GM12872 (cell line): ENCODE data around the gene C19orf53.

Experiments
- TF ChIP-seq, protein P1 (sequence below): IDR thresholded peaks from 3 replicates; pipeline ENCODE4 v1.5.1; 2011; ENCODE audit warnings: low read depth, mild to moderate bottlenecking, low read length, moderate library complexity; ENCODE audit not compliant: insufficient read depth

Gene C19orf53

GRCh38 chr19:13804830-13805683 is 30.8 kb downstream of the C19orf53 start:
- TF ChIP-seq, protein P1, sequence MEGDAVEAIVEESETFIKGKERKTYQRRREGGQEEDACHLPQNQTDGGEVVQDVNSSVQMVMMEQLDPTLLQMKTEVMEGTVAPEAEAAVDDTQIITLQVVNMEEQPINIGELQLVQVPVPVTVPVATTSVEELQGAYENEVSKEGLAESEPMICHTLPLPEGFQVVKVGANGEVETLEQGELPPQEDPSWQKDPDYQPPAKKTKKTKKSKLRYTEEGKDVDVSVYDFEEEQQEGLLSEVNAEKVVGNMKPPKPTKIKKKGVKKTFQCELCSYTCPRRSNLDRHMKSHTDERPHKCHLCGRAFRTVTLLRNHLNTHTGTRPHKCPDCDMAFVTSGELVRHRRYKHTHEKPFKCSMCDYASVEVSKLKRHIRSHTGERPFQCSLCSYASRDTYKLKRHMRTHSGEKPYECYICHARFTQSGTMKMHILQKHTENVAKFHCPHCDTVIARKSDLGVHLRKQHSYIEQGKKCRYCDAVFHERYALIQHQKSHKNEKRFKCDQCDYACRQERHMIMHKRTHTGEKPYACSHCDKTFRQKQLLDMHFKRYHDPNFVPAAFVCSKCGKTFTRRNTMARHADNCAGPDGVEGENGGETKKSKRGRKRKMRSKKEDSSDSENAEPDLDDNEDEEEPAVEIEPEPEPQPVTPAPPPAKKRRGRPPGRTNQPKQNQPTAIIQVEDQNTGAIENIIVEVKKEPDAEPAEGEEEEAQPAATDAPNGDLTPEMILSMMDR: no peak

- TF ChIP-seq, protein P1: no peak
These were observed 32.5 kb downstream of the C19orf53 start for GRCh38 chr19:13806728-13807127.

DNA sequence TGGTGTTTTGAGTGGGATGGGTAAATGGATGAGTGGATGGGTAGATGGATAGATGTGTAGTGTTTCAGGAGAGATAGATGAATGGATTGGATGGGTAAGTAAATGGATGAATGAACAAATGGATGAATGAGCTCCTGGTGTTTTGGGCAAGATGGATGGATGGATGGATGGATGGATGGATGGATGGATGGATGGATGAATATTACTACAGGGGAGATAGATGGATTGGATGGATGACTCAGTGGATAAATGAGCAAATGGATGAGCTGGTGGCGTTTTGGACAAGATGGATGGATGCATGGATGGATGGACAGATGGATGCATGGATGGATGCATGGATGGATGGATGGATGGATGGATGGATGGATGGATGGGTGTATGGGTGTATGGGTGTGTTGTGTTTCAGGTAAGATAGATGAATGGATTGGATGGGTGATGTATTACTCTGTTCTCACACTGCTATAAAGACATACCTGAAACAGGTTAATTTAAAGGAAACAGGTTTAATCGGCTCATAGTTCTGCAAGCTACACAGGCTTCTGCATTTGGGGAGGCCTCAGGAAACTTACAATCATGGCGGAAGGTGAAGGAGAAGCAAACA is 33.3 kb downstream of the C19orf53 start:
- TF ChIP-seq, protein P1: no peak

- TF ChIP-seq, protein P1: no peak
These were observed 34.6 kb downstream of the C19orf53 start for GRCh38 chr19:13808856-13809255.

DNA sequence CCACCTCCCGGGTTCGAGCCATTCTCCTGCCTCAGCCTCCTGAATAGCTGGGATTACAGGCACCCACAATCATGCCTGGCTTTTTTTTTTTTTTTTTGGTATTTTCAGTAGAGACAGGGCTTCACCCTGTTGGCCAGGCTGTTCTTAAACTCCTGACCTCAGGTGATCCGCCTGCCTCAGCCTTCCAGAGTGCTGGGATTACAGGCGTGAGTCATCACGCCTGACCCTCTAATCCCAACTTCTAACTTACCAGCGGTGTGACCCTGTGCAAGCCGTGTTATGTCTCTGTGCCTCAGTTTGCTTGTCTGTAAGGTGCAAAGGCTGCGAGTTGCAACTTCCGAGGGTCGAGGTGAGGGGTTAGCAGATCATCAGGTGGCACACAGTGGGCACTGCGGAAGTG is 38.3 kb downstream of the C19orf53 start:
- TF ChIP-seq, protein P1: no peak

GRCh38 chr19:13813147-13813546 is 38.9 kb downstream of the C19orf53 start:
- TF ChIP-seq, protein P1: no peak

- TF ChIP-seq, protein P1: no peak
These were observed 40.3 kb downstream of the C19orf53 start for GRCh38 chr19:13814550-13814949.
